HK-2 (cell line): Measurements from ENCODE around the gene RARB.

Experiments
- DNase-seq: peaks from one replicate; pipeline ENCODE4 v3.0.0-alpha.2; 2018; ENCODE audit not compliant: unreplicated experiment

Gene RARB

DNA sequence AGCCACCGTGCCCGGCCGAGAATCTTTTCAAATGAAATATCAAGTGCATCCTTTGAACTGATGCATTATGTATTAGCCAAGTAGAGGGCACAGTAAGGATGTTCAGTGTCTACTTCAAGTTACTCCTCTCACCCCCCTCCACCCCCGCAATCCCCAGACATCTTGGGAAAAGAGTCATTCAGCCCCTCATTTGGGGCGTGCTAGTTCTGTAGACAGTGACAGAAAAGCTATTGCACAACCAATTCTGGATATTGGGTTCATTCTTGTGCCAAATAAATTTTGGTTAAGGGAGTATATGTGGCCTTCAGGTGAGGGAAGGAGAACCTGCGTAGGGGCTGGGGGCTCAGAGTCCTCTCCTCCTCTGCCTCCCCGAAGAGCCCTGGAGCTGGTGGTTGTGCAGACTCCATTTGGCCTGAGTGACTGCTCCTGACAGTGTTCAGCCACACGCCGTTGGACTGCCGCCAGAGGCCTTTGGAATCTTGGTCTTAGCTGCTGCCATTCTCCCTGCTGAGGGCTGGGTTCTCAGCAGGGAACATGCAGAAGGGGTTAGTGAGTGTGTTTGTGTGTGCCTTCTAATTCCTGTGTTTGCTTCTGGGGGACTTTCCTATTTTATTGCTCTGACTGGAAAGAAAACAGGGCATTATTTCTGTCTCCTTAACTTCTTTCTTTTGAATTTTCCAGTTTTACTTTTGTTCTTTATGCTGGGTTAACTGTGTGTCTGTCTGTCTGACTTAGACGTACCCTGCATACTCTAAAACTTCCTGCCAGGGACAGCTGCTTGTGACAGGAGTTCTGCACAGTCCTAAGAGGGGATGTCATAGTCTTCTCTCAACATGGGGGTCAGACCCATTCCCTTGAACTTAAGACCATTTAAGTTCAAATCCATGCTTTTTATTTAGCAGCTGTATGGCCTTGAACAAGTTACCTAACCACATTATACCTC lies 21.0 kb downstream of the RARB start:
- no peak for DNase-seq

DNA sequence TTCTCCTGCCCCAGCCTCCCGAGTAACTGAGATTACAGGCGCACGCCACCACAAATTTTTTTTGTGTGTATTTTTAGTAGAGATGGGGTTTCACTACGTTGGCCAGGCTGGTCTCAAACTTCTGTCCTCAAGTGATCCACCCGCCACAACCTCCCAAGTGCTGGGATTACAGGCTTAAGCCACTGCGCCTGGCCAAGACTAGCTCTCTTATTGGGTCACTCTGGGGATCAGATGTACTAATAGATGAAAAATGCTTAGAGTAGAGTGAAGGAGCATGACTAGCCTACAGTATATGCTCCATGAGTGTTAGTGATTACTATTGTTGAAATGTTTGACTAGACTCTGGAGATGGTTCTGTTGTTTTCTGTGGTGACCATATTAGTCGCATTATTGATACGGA lies 21.8 kb downstream of the RARB start:
- DNase-seq, result no peak

DNA sequence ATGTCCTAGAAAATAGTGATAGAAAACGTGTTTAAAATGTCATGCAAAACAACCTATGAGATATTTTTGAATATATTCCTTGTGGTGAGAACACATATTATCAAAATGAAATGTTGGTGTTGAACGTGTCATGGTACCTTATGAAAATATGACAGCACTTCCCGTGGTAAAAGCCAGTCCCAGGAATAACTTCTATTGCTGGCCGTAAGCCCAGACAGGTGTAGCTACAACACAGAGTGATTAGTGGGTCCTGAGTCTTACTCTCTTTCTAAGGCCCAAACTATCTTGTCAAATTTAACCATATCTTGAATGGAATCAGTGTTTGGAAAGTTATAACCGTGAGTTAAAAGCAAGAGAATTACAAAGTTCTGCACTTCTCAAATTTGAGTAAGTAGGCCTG lies 24.1 kb downstream of the RARB start:
- no peak for DNase-seq

GRCh38 chr3:25452740-25453139 lies 24.7 kb downstream of the RARB start:
- DNase-seq, result no peak

- DNase-seq, result no peak
Measured at GRCh38 chr3:25453619-25454004, 25.5 kb downstream of the RARB start.

GRCh38 chr3:25454005-25454927 lies 26.2 kb downstream of the RARB start:
- DNase-seq, result no peak

- DNase-seq, result no peak
Measured at GRCh38 chr3:25455441-25456132, 27.5 kb downstream of the RARB start.

DNA sequence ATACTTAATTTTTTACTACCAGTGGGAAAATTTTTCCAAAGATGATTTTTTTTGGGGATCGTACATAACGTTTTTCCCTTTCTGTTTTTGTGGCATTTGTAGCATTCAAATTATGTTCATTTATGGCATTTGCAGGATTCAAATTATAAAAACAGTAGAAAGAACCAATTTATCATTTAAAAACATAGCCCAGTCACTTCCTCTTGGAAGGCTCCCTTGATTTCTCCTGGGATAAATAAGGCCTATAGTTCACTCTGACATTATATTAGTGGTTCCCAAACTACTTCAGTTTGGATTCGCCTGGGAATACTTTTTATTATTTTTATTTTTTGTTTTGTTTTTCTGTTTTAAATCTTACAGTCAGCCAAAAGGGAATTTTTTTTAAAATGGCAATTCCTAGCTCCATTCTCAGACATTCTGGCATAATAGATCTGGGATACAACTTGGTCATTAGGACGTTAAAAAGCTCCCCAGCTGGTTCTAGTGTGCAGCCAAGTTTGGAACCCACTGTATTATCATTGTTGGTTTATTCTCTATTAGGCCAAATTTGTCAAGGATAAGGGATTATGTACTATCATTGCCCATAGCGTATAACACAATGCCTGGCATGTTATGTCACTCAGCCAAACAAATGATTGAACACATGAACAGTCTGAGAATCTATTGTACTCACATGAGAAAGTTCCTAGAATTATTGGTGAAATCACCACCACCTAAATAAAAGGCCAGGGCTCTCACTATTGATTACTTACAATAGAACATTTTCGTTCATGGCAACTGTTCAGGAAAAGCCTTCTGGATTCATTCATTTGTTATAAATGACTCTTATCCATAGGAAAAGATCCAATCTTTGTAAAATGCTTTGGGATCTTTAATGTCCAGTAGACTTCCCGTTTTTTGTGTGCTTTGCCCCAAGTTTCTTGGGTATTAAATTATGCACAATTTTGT lies 28.9 kb downstream of the RARB start:
- no peak for DNase-seq

DNA sequence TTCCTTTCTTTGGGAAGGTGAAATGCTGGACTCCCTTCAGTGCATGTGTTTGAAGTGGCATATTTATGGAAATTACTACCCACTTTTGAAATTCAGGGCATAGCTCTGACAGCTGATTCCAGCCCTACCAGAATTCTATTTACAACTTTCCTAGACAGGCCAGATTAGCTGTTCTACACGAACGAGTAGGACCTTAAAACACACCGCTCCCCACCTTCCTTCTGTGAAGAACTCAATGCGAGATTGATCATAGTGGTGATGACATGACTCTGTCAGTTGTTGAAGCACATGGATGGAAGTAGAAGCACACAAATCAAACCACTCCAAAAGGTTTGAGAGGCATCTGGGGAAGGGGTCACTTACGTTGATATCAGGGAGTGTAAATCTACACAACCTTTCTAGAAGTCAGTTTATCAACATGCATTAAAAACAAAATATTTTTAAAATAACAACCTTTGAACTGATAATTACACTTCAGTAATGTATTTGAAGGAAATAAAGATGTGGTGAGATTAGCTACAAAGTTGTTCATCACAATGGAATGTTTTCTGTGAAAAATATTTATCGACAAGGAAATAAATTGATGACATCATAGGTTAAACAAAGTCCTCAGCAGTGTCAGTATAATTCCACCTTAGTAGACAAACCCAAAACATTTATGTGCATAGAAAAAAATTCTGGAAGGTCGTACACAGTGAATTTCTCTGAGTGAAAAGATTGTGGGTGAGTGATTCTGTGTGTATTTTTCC lies 29.8 kb downstream of the RARB start:
- DNase-seq, result no peak

GRCh38 chr3:25458420-25458814 lies 30.4 kb downstream of the RARB start:
- no peak for DNase-seq

DNA sequence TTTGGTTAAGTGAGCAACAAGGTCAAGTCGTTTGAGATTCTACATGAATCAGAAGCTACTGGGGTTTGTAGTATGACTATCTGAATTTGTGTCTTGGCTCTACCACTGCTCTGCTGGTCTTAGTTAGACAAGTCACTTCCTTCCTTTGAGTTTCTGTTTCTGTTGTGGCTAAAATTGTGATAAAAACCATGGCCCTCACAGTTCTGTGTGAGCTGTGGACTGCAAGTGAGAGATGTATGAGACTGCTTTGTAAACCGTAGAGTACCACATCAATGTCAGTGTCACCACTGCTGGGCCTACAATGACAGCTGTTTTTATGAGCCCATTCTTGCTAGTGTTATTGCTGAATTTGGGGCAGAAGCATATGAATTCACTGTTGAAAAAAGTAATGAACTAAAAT lies 32.7 kb downstream of the RARB start:
- DNase-seq, result no peak

- no peak for DNase-seq
Measured at GRCh38 chr3:25461946-25462345, 33.9 kb downstream of the RARB start.

- no peak for DNase-seq
Measured at GRCh38 chr3:25462495-25462894, 34.4 kb downstream of the RARB start.

GRCh38 chr3:25463836-25464418 lies 35.9 kb downstream of the RARB start:
- DNase-seq, result no peak

DNA sequence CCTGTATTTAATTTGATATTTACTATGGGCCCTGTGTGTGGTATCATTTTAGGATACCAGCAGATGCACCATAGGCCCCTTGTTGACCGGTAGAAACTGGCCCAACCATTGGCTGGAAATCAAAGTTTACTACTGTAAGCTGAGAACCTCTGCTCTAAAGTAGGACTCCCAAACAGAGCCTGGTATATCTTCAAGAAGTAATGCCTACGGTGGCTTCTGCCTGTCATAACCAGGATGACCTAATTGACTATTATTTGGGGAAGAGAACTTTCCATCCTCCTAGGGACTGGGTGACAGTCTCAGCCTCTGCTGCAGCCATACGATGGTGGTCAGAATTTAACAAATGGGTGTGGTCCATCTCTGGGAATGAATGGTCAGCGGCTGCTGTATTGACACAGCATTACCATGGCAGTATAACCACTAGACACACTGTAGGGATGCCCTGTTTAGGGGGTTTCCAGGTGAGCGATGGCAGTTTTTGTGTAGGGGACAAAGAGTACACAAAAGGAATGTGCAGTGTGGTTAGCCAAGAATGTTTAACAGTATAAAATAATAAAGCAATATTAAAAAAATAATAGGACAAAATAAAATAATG lies 37.3 kb downstream of the RARB start:
- no peak for DNase-seq

- DNase-seq, result no peak
Measured at GRCh38 chr3:25468866-25469319, 40.8 kb downstream of the RARB start.

DNA sequence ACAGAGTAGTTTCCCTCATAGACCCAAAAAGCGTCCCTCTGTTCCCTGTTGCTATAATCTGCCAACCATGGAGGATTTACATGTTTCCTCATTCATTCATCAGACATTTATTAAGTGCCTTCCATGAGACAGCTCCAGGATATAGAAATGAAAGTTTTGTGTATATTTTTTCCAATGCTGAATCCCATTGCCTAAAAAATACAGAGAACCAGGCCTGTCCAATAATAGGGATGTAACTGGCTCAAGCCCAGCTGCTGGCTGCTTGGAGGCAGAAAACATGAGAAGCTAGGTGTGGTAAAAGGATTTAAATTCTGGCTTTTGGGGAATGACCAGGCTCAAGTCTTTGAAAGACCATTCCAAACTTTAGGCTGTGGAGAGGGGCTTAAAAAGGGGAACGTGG lies 41.5 kb downstream of the RARB start:
- no peak for DNase-seq

GRCh38 chr3:25471081-25471768 lies 43.2 kb downstream of the RARB start:
- DNase-seq, result no peak

DNA sequence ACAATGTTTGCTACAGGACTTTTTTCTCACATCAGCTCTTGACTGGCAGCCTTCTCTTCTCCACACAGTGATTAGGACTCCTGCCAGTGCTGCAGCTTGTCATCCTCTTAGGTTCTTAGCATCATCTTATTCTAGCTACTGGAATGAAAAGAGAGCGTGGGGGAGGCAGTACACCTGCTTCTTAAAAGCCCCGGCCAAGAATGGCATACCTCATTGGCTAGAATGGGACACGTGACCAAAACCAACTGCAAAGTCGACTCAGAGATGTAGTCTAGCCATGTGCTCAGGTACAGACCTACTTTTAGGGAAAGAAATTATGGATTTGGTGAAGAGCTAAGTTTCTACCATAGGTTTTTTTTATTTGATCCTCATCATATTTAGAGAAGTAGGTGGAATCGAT lies 44.1 kb downstream of the RARB start:
- no peak for DNase-seq
